ENCODE results near the gene GRAMD2A.

The GRAMD2A gene

DNA sequence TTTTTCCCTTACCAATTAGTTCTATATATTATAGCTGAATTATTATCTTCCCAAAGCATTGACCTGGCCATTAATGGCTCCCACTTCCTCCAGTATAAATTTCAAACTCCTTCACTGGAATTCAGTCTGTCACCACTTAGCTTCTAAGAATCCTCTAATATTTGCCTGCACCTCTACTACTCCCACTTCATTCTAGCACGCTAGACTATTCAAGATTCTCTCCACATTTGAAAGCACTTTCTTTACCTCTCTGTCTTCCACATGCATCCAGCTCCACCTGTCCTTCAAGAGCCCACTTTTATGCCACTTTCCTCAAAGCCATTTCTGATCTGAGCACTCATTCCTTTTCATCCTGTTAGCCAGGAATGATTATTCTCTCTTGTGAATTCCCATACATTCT lies 64.4 kb downstream of the GRAMD2A start:
- Histone ChIP-seq H3K36me3 (ENCODE audit: control insufficient read depth in 2 of 2, insufficient read depth in 1 of 2, low read length in 2 of 2) (no peaks in the 10 kb centered on the region), H3K27ac (ENCODE audit: extremely low read depth, low read depth, low read length) (no peak overlapping the region), H3K9me3 (ENCODE audit: control insufficient read depth, insufficient read depth, low read depth, low read length) (no peaks in the 10 kb centered on the region), H3K4me1 (ENCODE audit: control insufficient read depth, insufficient read depth, low read length) (peaks cover 32% of the 10 kb centered on the region), H3K4me3 (ENCODE audit: low read depth, low read length) (no peak overlapping the region)
- TF ChIP-seq ZNF658 (tag by site-specific recombination; IDR thresholded peaks at IDR 0.05): no peak
- TF ChIP-seq PRDM1 (tag by site-specific recombination; IDR thresholded peaks at IDR 0.05): peak; percentile 25; the same call in 1 of the 2 replicates
- ChIA-PET POLR2A (no interaction called here), CTCF (interaction anchor here (0.6 to 1.5 kb wide), 3 partner anchors 20 to 154 kb away, joined by 3 to 4 read pairs (median 3); no protein-coding TSS in a partner anchor)

DNA sequence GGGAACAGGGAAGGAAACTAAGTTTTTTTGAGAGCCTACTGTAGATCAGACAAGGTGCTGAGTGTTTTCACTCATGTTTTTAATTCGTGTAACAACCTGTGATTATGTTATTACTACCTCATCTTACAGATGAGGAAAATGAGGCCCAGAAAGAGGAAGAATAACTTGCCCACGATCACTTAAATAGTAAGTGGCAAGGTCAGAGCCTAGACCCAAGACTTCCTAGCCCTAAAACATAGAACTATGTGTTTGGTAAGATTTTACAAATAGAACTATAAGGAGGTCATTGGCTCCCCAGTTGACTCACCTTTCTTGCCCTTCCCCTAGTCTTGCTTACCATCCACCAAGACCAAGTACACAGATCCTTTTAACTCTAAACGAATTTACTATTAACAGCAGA lies 65.7 kb downstream of the GRAMD2A start:
- Histone ChIP-seq H3K4me1 (ENCODE audit: control insufficient read depth, insufficient read depth, low read length) (peaks cover 26% of the 10 kb centered on the region), H3K36me3 (ENCODE audit: control insufficient read depth in 2 of 2, insufficient read depth in 1 of 2, low read length in 2 of 2) (no peaks in the 10 kb centered on the region), H3K4me3 (ENCODE audit: low read depth, low read length) (no peak overlapping the region), H3K9me3 (ENCODE audit: control insufficient read depth, insufficient read depth, low read depth, low read length) (no peaks in the 10 kb centered on the region), H3K27ac (ENCODE audit: extremely low read depth, low read depth, low read length) (no peak overlapping the region)
- TF ChIP-seq ZFP37 (tag by site-specific recombination; IDR thresholded peaks at IDR 0.05) (no peak), ZIC2 (tag by site-specific recombination; IDR thresholded peaks at IDR 0.05) (no peak), ZNF707 (tag by site-specific recombination; IDR thresholded peaks at IDR 0.05) (no peak), ZNF530 (tag by site-specific recombination; IDR thresholded peaks at IDR 0.05; ENCODE audit: low read depth) (no peak), ZNF132 (tag by site-specific recombination; IDR thresholded peaks at IDR 0.05; ENCODE audit: borderline replicate concordance) (no peak), BCL11B (tag by site-specific recombination; IDR thresholded peaks at IDR 0.05; ENCODE audit: low read depth) (no peak), ZBTB48 (tag by site-specific recombination; IDR thresholded peaks at IDR 0.05) (no peak), ZNF701 (tag by site-specific recombination; IDR thresholded peaks at IDR 0.05) (no peak), ZNF501 (tag by site-specific recombination; IDR thresholded peaks at IDR 0.05) (no peak), SP7 (tag by site-specific recombination; IDR thresholded peaks at IDR 0.05) (no peak), ZNF175 (tag by site-specific recombination; IDR thresholded peaks at IDR 0.05) (no peak), ZNF391 (tag by site-specific recombination; IDR thresholded peaks at IDR 0.05; ENCODE audit: borderline replicate concordance, low read depth) (no peak), ZNF514 (tag by site-specific recombination; IDR thresholded peaks at IDR 0.05) (no peak), RBAK (tag by site-specific recombination; IDR thresholded peaks at IDR 0.05) (no peak)
- TF ChIP-seq, protein P1, sequence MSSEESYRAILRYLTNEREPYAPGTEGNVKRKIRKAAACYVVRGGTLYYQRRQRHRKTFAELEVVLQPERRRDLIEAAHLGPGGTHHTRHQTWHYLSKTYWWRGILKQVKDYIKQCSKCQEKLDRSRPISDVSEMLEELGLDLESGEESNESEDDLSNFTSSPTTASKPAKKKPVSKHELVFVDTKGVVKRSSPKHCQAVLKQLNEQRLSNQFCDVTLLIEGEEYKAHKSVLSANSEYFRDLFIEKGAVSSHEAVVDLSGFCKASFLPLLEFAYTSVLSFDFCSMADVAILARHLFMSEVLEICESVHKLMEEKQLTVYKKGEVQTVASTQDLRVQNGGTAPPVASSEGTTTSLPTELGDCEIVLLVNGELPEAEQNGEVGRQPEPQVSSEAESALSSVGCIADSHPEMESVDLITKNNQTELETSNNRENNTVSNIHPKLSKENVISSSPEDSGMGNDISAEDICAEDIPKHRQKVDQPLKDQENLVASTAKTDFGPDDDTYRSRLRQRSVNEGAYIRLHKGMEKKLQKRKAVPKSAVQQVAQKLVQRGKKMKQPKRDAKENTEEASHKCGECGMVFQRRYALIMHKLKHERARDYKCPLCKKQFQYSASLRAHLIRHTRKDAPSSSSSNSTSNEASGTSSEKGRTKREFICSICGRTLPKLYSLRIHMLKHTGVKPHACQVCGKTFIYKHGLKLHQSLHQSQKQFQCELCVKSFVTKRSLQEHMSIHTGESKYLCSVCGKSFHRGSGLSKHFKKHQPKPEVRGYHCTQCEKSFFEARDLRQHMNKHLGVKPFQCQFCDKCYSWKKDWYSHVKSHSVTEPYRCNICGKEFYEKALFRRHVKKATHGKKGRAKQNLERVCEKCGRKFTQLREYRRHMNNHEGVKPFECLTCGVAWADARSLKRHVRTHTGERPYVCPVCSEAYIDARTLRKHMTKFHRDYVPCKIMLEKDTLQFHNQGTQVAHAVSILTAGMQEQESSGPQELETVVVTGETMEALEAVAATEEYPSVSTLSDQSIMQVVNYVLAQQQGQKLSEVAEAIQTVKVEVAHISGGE (tag by site-specific recombination; conservative IDR thresholded peaks at IDR 0.05; ENCODE audit: low read depth): no peak
- TF ChIP-seq, protein P2, sequence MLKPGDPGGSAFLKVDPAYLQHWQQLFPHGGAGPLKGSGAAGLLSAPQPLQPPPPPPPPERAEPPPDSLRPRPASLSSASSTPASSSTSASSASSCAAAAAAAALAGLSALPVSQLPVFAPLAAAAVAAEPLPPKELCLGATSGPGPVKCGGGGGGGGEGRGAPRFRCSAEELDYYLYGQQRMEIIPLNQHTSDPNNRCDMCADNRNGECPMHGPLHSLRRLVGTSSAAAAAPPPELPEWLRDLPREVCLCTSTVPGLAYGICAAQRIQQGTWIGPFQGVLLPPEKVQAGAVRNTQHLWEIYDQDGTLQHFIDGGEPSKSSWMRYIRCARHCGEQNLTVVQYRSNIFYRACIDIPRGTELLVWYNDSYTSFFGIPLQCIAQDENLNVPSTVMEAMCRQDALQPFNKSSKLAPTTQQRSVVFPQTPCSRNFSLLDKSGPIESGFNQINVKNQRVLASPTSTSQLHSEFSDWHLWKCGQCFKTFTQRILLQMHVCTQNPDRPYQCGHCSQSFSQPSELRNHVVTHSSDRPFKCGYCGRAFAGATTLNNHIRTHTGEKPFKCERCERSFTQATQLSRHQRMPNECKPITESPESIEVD (tag by site-specific recombination; IDR thresholded peaks at IDR 0.05): no peak
- TF ChIP-seq, protein P3, sequence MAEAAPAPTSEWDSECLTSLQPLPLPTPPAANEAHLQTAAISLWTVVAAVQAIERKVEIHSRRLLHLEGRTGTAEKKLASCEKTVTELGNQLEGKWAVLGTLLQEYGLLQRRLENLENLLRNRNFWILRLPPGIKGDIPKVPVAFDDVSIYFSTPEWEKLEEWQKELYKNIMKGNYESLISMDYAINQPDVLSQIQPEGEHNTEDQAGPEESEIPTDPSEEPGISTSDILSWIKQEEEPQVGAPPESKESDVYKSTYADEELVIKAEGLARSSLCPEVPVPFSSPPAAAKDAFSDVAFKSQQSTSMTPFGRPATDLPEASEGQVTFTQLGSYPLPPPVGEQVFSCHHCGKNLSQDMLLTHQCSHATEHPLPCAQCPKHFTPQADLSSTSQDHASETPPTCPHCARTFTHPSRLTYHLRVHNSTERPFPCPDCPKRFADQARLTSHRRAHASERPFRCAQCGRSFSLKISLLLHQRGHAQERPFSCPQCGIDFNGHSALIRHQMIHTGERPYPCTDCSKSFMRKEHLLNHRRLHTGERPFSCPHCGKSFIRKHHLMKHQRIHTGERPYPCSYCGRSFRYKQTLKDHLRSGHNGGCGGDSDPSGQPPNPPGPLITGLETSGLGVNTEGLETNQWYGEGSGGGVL (tag by site-specific recombination; IDR thresholded peaks at IDR 0.05): no peak
- TF ChIP-seq, protein P4, sequence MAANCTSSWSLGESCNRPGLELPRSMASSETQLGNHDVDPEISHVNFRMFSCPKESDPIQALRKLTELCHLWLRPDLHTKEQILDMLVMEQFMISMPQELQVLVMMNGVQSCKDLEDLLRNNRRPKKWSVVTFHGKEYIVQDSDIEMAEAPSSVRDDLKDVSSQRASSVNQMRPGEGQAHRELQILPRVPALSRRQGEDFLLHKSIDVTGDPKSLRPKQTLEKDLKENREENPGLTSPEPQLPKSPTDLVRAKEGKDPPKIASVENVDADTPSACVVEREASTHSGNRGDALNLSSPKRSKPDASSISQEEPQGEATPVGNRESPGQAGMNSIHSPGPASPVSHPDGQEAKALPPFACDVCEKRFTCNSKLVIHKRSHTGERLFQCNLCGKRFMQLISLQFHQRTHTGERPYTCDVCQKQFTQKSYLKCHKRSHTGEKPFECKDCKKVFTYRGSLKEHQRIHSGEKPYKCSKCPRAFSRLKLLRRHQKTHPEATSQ (tag by site-specific recombination; IDR thresholded peaks at IDR 0.05): no peak
- CTCF ChIA-PET: interaction anchor here (0.7 kb wide), 1 partner anchor 513 kb away, joined by 3 read pairs; no protein-coding TSS in a partner anchor
- POLR2A ChIA-PET: interaction anchor here (1.3 kb wide), 1 partner anchor 14 kb away, joined by 5 read pairs; the partner anchor contains the start of genes MYO9A and SENP8

All from HEK293 (cell line).